HG03103 (cell line): ENCODE results near the gene CACNA2D4.

ENCODE experiments used
- ATAC-seq: cut with Tn5 transposase; IDR thresholded peaks from one replicate; pipeline ENCODE4 v1.9.1; 2021; ENCODE audit warnings: low read depth; ENCODE audit not compliant: unreplicated experiment

Gene CACNA2D4

GRCh38 chr12:1934068-1934467 is 15.6 kb upstream of the CACNA2D4 start:
- ATAC-seq = no peak

- ATAC-seq = no peak
Measured at GRCh38 chr12:1933342-1934051, 15.0 kb upstream of the CACNA2D4 start.

GRCh38 chr12:1932264-1932777 is 13.9 kb upstream of the CACNA2D4 start:
- ATAC-seq = peak; percentile 61

- ATAC-seq = no peak
Measured at GRCh38 chr12:1931642-1932041, 13.2 kb upstream of the CACNA2D4 start.

- no peak for ATAC-seq
Measured at GRCh38 chr12:1930803-1931597, 12.5 kb upstream of the CACNA2D4 start.

- ATAC-seq = no peak
Measured at GRCh38 chr12:1929985-1930802, 11.7 kb upstream of the CACNA2D4 start.

GRCh38 chr12:1929241-1929984 is 11.0 kb upstream of the CACNA2D4 start:
- ATAC-seq = no peak

- ATAC-seq = no peak
Measured at GRCh38 chr12:1928439-1929121, 10.1 kb upstream of the CACNA2D4 start.

GRCh38 chr12:1927751-1928351 is 9.4 kb upstream of the CACNA2D4 start:
- no peak for ATAC-seq

- ATAC-seq = no peak
Measured at GRCh38 chr12:1927051-1927680, 8.7 kb upstream of the CACNA2D4 start.

- ATAC-seq = no peak
Measured at GRCh38 chr12:1926251-1926657, 7.8 kb upstream of the CACNA2D4 start.

- ATAC-seq = no peak
Measured at GRCh38 chr12:1925684-1926006, 7.2 kb upstream of the CACNA2D4 start.

GRCh38 chr12:1924996-1925683 is 6.7 kb upstream of the CACNA2D4 start:
- no peak for ATAC-seq

- ATAC-seq = no peak
Measured at GRCh38 chr12:1922985-1923384, 4.5 kb upstream of the CACNA2D4 start.

- ATAC-seq = no peak
Measured at GRCh38 chr12:1922075-1922709, 3.7 kb upstream of the CACNA2D4 start.

GRCh38 chr12:1920971-1921370 is 2.5 kb upstream of the CACNA2D4 start:
- ATAC-seq = no peak

GRCh38 chr12:1920436-1920835 is 2.0 kb upstream of the CACNA2D4 start:
- no peak for ATAC-seq

GRCh38 chr12:1919763-1920162 is 1.3 kb upstream of the CACNA2D4 start:
- no peak for ATAC-seq
